ENCODE results near the gene FNIP2. TPM values are rescaled to one million over a fixed set of nuclear protein-coding genes. Genes with fewer than 3 reads are reported as not detected.

Gene FNIP2
- total and polyA plus RNA-seq, 2 donors (not counting 1 experiment from before 2014, with no cell fraction given): 16.9 to 36.8 TPM

- H3K9me3 ChIP-seq (ENCODE audit: control insufficient read depth, insufficient read depth, low read depth, low read length): no peaks in the 10 kb centered on the region
- H3K27ac ChIP-seq (ENCODE audit: insufficient read depth, low read length): no peak overlapping the region
- no peak overlapping the region for H3K4me2 ChIP-seq (ENCODE audit: extremely low read depth, insufficient read depth, low read length)
- no peaks in the 10 kb centered on the region for H3K36me3 ChIP-seq (ENCODE audit: control insufficient read depth, insufficient read depth, low read length)
- no peak overlapping the region for H2AFZ ChIP-seq (ENCODE audit: low read length)
- peak in 1 of 2 donors; percentile 16 for DNase-seq (ENCODE audit: low read depth in 2 of 2)
- TF ChIP-seq, protein P1, sequence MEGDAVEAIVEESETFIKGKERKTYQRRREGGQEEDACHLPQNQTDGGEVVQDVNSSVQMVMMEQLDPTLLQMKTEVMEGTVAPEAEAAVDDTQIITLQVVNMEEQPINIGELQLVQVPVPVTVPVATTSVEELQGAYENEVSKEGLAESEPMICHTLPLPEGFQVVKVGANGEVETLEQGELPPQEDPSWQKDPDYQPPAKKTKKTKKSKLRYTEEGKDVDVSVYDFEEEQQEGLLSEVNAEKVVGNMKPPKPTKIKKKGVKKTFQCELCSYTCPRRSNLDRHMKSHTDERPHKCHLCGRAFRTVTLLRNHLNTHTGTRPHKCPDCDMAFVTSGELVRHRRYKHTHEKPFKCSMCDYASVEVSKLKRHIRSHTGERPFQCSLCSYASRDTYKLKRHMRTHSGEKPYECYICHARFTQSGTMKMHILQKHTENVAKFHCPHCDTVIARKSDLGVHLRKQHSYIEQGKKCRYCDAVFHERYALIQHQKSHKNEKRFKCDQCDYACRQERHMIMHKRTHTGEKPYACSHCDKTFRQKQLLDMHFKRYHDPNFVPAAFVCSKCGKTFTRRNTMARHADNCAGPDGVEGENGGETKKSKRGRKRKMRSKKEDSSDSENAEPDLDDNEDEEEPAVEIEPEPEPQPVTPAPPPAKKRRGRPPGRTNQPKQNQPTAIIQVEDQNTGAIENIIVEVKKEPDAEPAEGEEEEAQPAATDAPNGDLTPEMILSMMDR (conservative IDR thresholded peaks at IDR 0.05 in 1 of 2, IDR thresholded peaks at IDR 0.05 in 1 of 2; ENCODE audit: low read depth in 1 of 2, low read length in 2 of 2): no peak
- no peak for TF ChIP-seq EZH2 (IDR thresholded peaks at IDR 0.05; ENCODE audit: low read length, missing control alignments)
- no peaks in the 10 kb centered on the region for H3K79me2 ChIP-seq (ENCODE audit: control insufficient read depth, insufficient read depth, low read length)
- no peaks in the 10 kb centered on the region for H4K20me1 ChIP-seq (ENCODE audit: control insufficient read depth, extremely low read depth, insufficient read depth, low read length)
- H3K9ac ChIP-seq (ENCODE audit: insufficient read depth, low read length): no peak overlapping the region
- no peaks in the 10 kb centered on the region for H3K4me1 ChIP-seq (ENCODE audit: control insufficient read depth, extremely low read depth, insufficient read depth, low read length)
- H3K4me3 ChIP-seq (replicated peaks in 1 of 4; ENCODE audit: control extremely low read depth in 1 of 4, insufficient read depth in 1 of 4, low read depth in 3 of 4, low read length in 4 of 4): no peak overlapping the region
- no peaks in the 10 kb centered on the region for H3K27me3 ChIP-seq (ENCODE audit: control insufficient read depth, insufficient read depth, low read length)
Observed at GRCh38 chr4:158884280-158884679, 115.5 kb downstream of the FNIP2 start.

DNA sequence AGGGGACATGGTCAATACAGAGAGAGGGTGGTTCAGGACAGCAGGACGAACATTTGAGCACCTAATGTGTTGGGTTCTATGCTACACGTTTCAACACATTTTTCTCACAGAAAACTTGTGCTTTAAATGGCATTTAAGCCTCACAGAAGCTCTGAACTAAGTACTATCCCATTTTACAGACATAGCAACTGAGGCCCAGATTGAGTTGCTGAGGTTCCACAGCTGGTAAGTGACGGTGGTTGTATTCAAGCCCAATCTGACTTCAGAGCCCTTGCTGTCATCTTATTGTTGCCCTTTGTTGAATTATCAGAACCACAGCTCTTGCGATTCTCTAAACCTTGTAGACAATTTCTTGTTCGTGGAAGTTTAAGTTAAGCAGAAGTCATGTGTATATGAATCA is 116.7 kb downstream of the FNIP2 start:
- H3K9me3 ChIP-seq (ENCODE audit: control insufficient read depth, insufficient read depth, low read depth, low read length): no peaks in the 10 kb centered on the region
- TF ChIP-seq EZH2 (IDR thresholded peaks at IDR 0.05; ENCODE audit: low read length, missing control alignments): no peak
- TF ChIP-seq, protein P1 (conservative IDR thresholded peaks at IDR 0.05 in 1 of 2, IDR thresholded peaks at IDR 0.05 in 1 of 2; ENCODE audit: low read depth in 1 of 2, low read length in 2 of 2): no peak
- H3K4me2 ChIP-seq (ENCODE audit: extremely low read depth, insufficient read depth, low read length): no peak overlapping the region

GRCh38 chr4:158890294-158890693 is 121.5 kb downstream of the FNIP2 start:
- no peak overlapping the region for H3K9ac ChIP-seq (ENCODE audit: insufficient read depth, low read length)
- TF ChIP-seq, protein P1 (conservative IDR thresholded peaks at IDR 0.05 in 1 of 2, IDR thresholded peaks at IDR 0.05 in 1 of 2; ENCODE audit: low read depth in 1 of 2, low read length in 2 of 2): no peak
- no peak for TF ChIP-seq EZH2 (IDR thresholded peaks at IDR 0.05; ENCODE audit: low read length, missing control alignments)
- H2AFZ ChIP-seq (ENCODE audit: low read length): no peak overlapping the region
- no peaks in the 10 kb centered on the region for H3K4me1 ChIP-seq (ENCODE audit: control insufficient read depth, extremely low read depth, insufficient read depth, low read length)
- H4K20me1 ChIP-seq (ENCODE audit: control insufficient read depth, extremely low read depth, insufficient read depth, low read length): no peaks in the 10 kb centered on the region
- H3K4me2 ChIP-seq (ENCODE audit: extremely low read depth, insufficient read depth, low read length): no peak overlapping the region
- H3K27ac ChIP-seq (ENCODE audit: insufficient read depth, low read length): no peak overlapping the region
- no peak for DNase-seq (ENCODE audit: low read depth in 2 of 2)
- H3K4me3 ChIP-seq (replicated peaks in 1 of 4; ENCODE audit: control extremely low read depth in 1 of 4, insufficient read depth in 1 of 4, low read depth in 3 of 4, low read length in 4 of 4): no peak overlapping the region
- no peaks in the 10 kb centered on the region for H3K27me3 ChIP-seq (ENCODE audit: control insufficient read depth, insufficient read depth, low read length)
- no peaks in the 10 kb centered on the region for H3K36me3 ChIP-seq (ENCODE audit: control insufficient read depth, insufficient read depth, low read length)
- no peaks in the 10 kb centered on the region for H3K9me3 ChIP-seq (ENCODE audit: control insufficient read depth, insufficient read depth, low read depth, low read length)
- H3K79me2 ChIP-seq (ENCODE audit: control insufficient read depth, insufficient read depth, low read length): no peaks in the 10 kb centered on the region

More for the DNA sequence above, 116.7 kb downstream of the FNIP2 start:
- DNase-seq (ENCODE audit: low read depth in 2 of 2): no peak
- Histone ChIP-seq H3K27ac (ENCODE audit: insufficient read depth, low read length) (no peak overlapping the region), H3K27me3 (ENCODE audit: control insufficient read depth, insufficient read depth, low read length) (no peaks in the 10 kb centered on the region), H3K4me1 (ENCODE audit: control insufficient read depth, extremely low read depth, insufficient read depth, low read length) (no peaks in the 10 kb centered on the region), H4K20me1 (ENCODE audit: control insufficient read depth, extremely low read depth, insufficient read depth, low read length) (no peaks in the 10 kb centered on the region), H3K79me2 (ENCODE audit: control insufficient read depth, insufficient read depth, low read length) (no peaks in the 10 kb centered on the region), H3K36me3 (ENCODE audit: control insufficient read depth, insufficient read depth, low read length) (no peaks in the 10 kb centered on the region), H2AFZ (ENCODE audit: low read length) (no peak overlapping the region), H3K9ac (ENCODE audit: insufficient read depth, low read length) (no peak overlapping the region), H3K4me3 (replicated peaks in 1 of 4; ENCODE audit: control extremely low read depth in 1 of 4, insufficient read depth in 1 of 4, low read depth in 3 of 4, low read length in 4 of 4) (no peak overlapping the region)
